ENCODE measurements around the gene PUS10.
"Not testable (repeated sequence)": the region's sequence is repeated elsewhere in the genome, so short reads cannot be mapped to it uniquely, and the experiment has no call there.

The PUS10 gene

DNA sequence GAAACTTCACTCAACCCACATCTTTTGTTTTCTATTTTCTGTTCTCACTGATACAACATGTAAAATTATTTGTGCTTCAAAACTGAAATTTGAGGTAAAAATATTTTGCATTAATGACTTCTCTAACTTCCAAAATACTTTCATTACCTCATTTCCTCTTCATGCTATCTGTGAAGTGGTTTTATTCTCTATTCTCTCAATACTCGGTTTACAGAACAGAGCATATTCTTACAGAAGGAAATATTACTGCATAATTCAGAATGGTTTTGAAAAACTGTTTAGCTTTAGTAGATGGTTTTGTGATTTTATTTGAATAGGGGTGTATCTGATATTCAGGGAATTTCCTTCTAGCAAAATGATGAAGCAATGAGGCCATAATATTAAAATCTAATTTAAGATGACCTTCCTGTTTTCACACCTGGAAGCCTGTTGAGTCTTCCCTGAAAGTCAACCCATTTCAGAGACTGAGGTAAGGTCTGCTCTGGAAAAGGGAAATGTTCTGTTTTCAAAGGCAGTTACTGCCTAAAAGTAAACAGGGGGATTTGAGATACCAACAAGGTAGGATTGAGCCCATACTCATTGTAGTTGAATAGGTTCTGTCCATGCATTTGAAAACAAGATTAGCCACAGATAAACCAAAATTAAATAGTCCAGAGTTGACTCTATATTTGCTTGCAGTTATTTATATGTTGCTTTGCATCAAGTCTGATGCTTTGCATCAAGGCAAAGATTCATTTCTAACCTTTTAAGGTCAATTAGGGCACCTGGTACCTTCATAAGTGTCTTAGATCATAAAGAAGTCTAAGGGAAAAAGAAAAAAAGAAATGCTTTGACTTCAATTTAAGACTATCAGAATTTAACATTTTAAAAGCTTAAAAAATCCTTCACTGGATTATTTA is 51.3 kb downstream of the PUS10 start:
- DNase-seq: no peak

DNA sequence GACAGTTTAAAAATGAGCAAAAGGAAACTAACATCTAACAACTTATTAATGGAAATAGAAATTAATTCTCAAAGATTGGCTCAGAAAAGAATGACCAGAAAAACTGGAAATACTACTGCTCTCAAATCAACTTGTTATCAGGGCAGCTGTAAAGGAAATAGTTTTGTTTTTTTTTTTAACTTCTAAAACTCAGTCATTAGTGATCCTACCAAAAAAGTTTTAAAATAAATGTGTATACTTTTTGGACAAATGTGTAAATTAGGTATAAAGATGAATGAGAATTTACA is 52.6 kb downstream of the PUS10 start:
- no peak for DNase-seq

DNA sequence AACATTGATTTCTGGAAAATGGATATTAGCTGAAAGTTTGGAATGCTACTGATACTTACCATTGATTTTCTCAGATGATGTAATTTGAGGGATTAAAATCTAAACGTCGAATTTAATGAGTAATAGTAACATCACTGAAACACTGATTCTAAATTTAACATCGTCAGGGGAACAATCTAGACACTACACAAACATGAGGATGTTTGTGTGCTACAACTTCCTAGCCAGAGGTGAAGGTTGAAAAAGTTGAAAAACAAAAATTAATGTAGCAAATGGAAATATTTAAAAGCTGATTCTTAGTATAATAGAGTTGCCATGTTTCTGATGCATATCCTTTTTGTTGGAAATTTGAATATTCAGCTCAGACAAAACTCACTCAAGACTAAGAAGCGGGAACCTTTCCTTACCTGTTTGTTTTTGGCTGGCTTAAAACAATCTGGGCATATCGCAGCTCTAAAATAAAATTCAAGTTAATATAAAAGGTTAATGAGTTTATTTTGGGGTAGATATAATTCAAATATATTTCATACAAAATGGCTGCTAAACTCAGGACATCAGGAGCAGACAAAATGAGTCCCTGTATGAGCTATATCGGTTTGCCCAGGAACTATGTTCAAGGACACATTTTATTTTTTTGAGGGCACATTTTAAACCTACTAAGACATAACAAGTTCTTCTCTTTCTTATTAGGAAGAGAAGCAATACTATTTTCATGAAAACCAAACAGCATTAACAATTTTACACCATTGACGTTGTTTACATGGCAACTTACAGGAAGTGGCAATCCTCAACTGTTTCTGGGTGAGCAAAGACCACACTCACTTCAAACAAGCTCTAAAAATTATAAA is 53.2 kb downstream of the PUS10 start:
- DNase-seq: no peak

DNA sequence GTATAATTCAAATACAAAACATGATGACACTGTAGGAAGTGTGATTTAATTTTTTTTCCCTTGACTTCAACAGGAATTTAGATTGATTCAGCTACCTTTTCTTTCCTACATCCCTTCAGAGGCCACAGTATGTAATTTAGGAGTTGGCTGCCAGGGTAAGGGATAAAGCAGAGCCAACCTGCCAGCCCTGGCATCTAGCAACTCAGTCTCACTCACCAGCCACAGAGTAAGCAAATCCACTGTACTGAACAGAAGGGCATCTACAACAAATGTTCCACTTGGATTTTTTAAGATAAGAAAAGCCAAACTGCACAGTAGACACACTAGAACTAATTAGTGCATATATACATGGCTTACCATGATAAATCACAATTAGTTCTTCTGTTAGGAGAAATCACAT is 54.9 kb downstream of the PUS10 start:
- no peak for DNase-seq

DNA sequence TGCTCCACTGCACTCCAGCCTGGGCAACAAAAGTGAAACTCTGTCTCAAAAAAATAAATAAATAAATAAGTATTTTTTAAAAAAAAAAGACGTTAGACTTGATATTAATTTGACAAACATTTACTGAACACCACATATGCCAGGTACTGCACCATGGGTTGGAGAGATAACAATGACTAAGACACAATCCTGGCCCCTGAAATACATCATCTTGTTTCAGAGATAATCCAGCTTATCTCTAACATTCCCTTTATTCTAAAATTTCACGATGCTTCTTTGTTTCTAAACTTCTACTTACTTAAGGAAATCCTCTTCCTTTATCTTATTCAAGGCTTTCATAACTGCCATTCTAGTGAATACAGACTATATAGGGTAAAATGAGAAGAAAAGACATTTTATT is 55.5 kb downstream of the PUS10 start:
- no peak for DNase-seq

DNA sequence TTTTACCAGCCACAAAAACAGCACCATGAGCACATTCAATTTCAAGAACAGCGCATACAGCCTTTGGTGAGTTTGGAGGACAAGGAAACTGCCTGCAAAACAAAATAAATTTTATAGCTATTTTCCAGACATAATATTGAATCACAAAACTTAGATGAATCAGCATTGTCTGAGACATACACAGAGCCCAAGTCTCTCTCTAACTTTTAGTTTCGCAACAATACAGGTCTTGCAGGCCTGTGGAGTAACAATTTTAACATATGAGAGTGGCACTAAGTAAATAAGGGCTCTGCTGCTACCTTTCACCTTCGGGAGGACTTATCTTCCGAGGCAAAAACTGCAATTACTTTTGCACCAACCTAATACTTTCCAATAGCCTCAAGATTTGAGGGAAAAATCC is 56.6 kb downstream of the PUS10 start:
- no peak for DNase-seq

DNA sequence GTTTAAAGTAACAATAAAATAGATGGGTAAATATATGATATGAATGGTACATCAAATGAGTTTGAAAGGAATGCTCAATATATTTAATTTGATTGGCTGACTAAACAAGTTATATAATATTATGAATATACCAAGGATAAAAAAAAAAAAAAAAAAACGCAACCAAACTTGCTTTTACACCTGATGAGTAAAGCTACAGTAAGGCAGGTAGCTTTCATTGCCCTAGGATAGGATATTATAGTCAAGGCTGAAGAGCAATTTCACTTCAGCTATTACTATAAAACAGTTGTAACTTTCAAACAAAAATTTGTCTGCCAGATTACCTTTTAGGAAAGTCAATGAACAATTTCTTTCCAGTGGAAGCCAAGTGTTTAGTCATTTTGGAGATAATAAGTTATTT is 57.3 kb downstream of the PUS10 start:
- DNase-seq: no peak

DNA sequence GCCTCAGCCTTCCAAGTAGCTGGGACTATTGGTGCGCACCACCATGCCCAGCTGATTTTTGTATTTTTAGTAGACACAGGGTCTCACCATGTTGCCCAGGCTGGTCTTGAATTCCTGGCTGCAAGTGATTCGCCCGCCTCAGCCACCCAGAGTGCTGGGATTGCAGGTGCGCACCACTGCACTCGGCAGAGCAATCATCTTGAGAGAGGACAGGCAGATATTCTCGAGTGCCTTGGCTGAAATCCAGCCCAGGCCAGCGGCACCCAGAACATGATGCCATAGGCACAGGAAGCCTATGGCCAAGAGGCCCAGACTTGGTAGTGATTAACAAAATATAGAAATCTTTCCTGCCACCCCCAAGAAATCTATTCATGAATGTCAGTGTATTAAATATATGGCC is 58.6 kb downstream of the PUS10 start:
- peak; percentile 72 for DNase-seq

DNA sequence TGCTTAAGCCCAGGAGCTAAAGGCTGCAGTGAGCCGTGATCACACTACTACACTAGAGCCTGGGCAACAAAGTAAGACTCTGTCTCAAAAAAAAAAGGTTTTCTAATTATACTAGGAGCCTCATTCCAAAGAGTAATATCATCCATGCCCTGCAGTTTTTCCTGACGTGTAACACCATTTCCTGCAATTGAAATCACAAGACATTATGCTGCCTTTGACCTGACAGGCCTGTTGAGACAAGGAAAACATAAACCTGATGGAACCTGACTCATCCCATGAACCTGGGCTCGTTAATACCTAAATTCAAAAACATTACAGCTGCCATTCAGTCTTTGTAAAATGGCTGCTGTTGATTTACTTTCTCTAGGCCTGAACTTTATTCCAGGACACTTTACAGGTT is 59.3 kb downstream of the PUS10 start:
- no peak for DNase-seq

DNA sequence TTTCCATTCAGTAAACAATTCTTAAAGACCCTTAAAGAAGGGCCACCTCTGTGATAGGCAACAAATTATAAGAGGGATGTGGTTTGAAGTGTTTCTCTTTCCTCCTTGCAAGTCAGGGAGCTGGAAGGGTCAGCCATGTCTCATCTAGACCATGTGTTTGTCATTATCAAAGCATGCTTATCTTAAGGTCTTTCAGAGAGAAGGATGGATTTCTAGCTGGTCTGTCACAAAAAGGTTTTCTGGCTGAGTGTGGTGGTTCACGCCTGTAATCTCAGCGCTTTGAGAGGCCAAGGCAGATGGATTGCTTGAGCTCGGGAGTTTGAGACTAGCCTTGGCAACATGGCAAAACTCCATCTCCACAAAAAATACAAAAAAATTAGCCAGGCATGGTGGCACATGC is 59.7 kb downstream of the PUS10 start:
- DNase-seq: no peak

DNA sequence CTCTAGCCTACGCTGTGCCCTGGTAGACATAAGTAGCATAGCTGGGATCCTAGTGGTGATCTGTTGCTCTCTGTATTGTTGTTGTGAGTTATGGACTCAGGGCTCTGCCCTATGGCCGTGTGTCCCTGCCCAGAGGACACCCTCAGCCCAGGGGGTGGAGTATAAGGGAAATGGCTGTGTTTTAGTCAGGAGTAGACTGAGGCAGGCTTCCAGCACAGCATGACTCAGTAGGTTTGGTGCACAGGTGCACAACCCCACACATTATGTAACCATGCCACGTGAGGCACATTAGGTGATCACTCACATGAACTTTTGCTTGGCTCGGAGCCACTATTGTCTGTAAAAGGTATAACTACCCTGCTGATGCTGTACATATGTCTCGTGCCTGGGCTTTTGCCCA is 60.4 kb downstream of the PUS10 start:
- no peak for DNase-seq

DNA sequence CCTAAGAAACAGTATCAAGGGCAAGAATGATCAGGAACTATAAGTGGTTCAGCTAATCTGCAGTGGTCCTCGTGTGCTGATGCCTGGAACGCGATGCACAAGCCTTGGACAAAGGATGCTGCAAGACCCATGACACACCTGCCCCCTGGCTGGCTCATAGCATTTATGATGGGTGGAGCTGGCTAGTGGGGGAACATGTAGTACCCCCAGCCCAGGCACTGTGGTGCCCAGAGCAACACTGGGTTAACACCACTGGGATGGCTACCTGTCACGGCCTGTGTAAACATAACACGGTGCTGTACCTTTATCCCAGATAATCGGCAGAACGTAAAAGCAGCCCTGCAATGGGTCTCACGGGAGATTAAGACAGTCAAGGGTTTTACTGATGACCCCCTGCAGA is 60.8 kb downstream of the PUS10 start:
- DNase-seq: no peak

DNA sequence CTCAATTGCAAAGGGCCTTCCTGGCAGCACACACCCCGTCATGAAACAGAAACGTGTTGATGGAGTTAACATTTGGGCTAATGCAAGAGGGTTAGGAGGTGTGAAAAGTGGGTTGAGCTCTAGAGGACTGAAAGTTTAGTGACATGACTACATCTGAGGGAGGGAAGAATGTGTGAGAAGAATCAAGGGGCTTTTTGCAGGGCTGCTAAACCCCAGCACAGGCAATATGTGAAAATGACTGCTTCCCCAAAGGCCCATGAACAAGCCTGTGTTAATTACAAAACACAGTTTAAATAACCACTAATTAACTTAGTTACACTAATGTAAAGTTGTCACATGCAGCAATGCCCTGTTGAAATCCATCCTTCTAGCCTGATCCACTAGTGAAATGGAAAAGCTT is 63.9 kb downstream of the PUS10 start:
- no peak for DNase-seq

DNA sequence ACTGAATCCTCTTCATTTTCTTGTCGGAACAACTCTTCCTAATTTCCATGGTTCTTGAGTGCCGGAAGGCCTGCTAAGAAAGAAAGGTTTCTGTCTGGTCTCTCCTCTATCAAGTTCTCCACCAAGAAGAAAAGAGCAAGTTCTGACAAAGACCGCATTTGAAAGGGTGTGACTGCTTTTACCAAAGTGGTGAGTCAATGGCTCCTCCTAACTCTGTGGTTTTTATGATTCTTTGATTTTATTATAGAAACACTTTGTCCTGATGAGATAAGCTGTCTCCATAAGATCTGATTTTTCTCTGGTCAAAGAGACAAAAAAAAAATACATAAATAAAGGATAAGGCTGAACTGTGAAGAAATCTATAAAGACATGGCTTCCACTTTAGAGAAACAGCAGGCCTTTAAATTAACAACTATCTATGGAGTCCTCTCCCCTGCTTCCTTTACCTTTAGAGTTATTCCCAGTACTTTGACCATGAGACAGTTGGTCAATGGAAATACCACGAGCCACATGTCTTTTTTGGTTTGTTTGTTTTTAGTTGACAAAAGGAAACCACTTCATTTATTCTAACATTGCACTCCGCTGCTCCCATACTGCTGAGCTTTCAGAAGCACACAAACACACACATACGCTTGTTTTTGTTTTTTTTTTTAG is 69.0 kb downstream of the PUS10 start:
- DNase-seq: peak; percentile 24

DNA sequence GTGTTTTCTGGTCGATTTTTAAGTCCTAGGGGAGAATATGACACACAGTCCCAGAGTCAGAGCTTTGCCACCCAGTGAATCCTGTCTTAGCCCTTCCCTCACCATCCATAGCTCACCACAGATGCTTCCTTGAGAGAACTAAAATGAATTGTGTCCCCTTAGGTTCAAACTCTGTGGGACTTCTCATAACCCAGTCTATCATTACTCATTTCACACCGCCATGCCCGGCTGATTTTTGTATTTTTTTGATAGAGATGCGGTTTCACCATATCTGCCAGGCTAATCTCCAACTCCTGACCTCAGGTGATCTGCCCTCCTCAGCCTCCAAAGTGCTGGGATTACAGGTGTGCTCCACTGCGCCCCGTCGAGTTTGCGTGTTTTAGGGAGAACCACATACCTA is 69.9 kb downstream of the PUS10 start:
- DNase-seq: no peak

DNA sequence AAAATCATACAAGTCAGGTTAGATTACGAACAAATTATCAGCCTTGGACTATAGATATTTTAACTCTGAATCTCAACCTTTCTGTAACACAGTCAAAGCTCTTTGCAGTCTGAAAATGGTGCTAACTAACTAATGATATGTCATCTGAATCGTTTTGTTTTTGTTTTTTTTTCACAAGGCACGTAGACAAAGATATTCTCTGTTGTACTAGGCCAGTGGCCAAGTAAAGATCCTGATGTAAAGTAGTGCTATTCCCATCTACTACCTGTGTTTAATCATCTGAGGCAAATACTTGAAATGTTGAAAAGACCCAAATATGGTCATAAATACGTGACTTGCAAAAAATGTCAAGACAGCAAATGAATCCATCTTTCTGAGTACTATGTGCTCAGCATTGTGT is 71.0 kb downstream of the PUS10 start:
- DNase-seq: peak; percentile 81

DNA sequence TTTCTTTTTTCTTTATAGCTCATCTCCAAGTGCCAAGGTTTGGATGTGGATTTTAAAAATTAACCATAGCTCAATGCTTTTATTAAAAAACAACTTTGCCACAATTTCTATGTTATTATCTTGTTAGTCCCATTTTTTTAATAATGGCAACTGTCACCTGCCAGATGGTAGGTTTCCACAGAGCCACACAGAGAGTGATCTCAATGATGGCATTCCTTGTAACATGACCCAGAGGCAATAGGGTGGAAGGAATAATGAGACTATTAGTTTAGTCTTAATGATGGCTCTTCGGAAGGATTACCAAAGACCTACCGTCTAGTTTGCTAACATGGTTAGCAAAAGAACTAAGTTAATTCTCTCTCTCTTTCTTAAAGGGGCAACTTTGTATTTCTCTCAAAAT is 72.7 kb downstream of the PUS10 start:
- peak; percentile 42 for DNase-seq

DNA sequence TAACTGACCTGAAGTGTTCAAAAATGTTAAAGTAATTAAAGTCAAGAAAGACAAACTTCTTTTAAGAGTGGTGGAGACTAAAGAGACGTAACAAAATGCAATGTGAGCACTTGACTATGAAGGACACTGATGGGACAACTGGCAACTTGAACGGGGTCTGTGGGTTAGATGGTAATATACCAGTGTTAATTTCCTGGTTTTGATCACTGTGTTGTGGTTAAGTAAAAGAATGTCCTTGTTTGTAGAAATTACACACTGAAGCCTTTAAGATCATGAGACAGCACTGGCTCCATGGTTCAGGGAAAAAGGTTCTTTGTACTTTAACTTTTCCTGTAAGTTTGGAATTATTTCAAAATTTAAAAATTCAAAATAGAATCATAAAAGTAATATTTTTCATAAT is 78.4 kb downstream of the PUS10 start:
- DNase-seq: no peak

DNA sequence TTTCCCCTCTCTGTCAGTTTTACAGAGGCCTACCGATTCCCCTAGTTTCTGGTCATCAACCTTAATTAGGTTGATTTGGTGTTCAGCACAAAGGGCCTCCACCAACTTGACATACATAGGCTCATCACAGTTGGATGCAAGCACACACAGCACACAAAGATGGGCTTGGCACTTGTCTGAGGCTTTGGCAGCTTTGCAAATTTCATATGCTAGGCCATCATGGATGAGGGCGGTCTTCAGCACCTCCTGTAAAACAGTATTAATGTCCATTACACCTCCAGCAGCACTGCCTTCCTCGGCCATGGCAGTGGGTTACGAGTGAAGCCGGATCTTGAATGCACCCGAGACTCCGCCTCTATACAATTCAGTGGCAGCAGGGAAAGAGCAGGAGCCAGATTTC is 79.8 kb downstream of the PUS10 start:
- DNase-seq: no peak

DNA sequence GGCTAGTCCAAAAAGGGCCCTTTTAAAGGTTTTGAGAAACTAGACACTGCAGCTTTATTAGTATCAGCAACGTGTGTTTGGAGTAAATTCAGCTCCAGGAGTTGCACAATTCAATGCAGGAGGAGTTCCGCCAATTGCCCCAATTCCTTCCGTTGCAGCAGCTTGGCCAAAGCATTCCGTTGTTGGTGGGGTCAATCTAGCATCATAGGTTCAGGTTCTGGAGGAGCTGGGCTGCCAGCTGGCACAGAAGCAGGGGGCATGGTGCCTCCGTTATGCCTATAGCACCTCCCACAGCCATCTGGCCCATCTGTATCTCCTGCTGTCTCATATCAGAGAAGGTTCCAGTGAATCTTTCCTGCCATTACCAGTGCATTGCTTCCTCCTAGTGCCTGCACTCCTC is 81.3 kb downstream of the PUS10 start:
- no peak for DNase-seq

DNA sequence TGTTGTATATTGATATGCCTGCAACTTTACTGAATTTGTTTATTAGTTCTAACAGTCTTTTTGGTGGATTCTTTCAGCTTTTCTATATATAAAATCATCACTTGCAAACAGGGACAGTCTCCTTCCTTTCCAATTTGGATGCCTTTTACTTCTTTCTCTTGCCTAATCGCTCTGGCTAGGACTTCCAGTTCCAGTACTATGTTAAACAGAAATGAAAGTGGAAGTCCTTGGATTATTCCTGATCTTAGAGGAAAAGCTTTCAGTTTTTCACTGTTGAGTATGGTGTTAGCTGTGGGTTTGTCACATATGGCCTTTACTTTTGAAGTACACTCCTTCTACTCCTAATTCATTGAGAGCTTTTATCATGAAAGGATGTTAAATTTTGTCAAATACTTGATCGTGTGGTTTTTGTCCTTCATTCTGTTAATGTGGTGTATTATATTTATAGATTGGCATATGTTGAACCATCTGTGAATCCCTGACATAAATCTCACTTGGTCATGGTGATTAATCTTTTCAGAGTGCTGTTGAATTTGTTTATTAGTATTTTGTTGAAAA is 83.8 kb downstream of the PUS10 start:
- no peak for DNase-seq

DNA sequence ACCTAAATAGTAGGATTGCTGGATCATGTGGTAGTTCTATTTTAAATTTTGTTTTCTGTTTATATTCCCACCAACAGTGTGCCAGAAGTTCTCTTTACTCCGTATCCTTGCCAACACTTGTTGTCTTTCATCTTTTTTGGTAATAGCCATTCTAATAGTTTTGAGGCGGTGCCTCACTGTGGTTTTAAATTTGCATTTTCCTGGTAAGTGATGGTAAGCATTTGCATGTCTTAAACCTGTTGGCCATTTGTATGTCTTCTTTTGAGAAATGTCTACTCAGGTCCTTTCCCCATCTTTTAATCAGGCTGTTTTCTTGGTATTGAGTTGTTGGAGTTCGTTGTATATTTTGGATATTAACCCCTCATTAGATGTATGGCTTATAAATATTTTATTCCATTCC is 85.1 kb downstream of the PUS10 start:
- DNase-seq: no peak

DNA sequence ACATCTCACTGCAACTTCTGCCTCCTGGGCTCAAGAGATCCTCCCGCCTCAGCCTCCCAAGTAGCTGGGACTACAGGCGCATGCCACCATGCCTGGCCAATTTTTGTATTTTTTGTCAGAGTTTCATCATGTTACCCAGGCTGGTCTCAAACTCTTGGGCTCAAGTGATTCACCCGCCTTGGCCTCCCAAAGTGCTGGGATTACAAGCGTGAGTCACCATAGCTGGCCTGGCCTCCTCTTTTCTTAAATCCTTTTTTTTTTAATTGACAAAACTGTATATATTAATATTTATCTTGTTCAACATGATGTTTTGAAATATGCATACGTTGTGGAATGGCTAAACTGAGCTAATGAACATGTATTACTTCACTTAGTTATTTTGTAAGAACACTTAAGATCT is 86.0 kb downstream of the PUS10 start:
- DNase-seq: not testable (repeated sequence)

Measured in NCI-H2029 treated with DMSO at 0.1 percent for 48 hours (cell line).